Fibroblast of skin of right biceps (primary cell): ENCODE measurements around the gene CXCL16.
A peak's percentile ranks its signal among the peaks of the same experiment; 100 is the strongest.
"Not testable (repeated sequence)": the region's sequence is repeated elsewhere in the genome, so short reads cannot be mapped to it uniquely, and the experiment has no call there.

Experiments used
- DNase-seq: peaks from one replicate; pipeline ENCODE4 v3.0.0-alpha.2; 2013

CXCL16 gene

DNA sequence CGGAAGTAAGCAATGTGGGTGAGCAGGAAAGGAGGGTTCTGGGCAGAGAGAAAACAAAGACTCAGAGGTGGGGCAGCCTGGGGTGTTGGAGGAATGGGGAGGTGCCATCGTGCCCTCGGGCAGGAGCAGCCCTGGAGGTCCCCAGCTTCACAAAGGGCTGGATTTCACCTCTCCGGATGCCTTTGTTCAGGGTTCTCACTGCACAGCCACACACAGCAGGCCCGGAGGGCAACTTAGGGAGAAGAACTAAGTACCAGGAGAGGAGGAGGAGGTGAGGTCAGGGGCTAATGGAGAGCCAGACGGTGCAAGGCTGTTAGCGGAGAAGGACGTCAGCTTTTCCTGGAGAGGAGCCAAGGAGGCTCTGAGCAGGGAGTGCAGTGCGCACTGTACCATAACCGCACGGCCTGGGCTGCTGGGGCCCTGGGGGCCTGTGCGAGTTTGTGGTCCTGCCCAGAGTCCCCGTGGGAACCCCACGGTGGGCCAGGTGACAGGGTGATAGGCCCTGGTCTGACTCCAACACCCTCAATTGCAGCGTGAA is 20.0 kb downstream of the CXCL16 start:
- DNase-seq: no peak

DNA sequence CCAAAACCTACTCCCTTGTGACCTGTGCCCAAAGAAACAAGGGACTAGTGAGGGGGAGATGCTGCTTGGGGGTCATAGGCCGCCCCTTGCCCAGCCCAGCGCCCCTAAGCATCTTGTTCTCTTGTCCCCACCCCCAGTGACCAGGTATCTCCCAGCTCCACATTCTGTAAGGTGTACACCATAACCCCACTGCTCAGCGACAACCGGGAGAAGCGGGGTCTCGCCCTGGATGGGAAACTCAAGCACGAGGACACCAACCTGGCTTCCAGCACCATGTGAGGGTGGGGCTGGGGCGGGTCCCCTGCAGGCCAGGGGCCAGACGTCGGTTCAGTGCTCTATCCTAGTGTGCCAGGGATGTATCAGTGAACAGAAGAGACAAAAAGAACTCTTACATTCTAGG is 20.6 kb downstream of the CXCL16 start:
- no peak for DNase-seq

DNA sequence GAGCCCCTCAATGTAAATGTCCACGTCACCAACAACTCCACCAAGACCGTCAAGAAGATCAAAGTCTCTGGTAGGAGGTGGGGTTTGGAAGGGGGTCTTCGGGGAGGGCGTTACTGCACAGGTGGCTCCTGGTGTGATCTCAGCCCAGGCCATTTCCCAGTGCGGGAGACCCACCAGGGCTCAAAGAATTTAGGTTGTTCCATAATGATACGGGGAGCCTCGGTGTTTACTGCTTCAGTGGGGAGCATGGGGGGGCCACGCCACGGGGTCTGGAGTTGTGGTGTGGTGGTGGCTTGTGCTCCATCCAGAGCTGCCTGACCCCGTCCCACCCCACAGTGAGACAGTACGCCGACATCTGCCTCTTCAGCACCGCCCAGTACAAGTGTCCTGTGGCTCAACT is 21.5 kb downstream of the CXCL16 start:
- DNase-seq: no peak

DNA sequence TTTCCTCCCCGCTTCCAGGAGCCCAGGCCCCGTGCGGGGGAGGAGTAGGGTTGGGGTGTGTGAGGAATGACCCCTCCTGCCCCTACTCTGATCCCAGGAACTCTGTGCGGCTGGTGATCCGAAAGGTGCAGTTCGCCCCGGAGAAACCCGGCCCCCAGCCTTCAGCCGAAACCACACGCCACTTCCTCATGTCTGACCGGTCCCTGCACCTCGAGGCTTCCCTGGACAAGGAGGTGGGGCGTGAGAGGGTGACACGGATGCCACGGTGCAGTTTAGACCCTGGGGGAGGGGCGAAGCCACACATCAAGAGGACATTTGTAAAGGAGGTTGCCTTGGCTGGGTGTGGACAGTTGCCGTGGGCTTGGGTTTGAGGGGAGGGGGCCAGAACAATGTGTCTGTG is 21.9 kb downstream of the CXCL16 start:
- DNase-seq: no peak

DNA sequence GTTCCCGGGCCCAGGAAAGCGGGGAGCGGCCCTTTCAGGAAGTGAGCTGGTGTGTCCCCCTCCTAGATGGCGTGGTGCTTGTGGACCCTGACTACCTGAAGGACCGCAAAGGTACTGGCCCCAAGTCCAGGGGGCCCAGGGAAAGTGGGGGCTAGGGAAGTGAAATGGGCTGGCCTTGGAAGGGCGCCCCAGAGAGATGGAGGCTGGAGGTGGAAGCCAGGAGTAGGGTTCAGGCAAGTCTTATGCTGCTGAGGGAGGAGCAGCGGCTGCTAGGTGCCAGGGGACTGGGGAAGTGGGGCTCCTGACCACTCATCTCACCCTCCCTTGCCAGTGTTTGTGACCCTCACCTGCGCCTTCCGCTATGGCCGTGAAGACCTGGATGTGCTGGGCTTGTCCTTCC is 23.6 kb downstream of the CXCL16 start:
- no peak for DNase-seq

DNA sequence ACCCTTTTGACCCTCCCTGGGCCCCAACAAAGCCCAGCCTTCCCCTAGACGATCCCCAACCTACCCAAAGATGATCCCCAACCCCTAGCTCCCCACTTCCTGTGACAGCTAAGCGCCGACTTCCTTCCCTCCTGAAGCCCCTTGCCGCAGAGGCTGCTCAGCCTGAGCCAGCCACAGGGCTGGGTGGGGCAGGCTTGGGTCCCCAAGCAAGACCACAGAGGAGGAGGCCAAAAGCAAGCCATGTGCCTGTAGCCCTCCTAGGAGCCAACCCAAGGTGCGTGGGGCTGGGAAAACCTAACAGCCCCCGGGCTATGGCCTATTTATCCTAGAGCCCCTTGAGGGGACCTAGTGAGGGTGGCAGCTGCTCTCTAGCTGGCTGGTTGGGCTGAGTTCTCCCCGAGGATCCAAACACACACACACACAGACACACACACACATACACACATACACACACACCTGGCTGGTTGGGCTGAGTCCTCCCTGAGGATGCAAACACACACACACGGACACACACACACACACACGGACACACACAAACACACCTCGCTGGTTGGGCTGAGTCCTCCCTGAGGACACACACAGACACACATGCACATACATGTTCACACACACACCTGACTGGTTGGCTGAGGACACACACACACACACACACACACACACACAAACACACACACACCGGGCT is 24.5 kb downstream of the CXCL16 start:
- DNase-seq: no peak

- not testable (repeated sequence) for DNase-seq
These were observed 25.2 kb downstream of the CXCL16 start for GRCh38 chr17:4714340-4715062.

GRCh38 chr17:4712526-4712925 is 27.2 kb downstream of the CXCL16 start:
- no peak for DNase-seq

- DNase-seq: no peak
These were observed 28.0 kb downstream of the CXCL16 start for GRCh38 chr17:4711661-4712181.

DNA sequence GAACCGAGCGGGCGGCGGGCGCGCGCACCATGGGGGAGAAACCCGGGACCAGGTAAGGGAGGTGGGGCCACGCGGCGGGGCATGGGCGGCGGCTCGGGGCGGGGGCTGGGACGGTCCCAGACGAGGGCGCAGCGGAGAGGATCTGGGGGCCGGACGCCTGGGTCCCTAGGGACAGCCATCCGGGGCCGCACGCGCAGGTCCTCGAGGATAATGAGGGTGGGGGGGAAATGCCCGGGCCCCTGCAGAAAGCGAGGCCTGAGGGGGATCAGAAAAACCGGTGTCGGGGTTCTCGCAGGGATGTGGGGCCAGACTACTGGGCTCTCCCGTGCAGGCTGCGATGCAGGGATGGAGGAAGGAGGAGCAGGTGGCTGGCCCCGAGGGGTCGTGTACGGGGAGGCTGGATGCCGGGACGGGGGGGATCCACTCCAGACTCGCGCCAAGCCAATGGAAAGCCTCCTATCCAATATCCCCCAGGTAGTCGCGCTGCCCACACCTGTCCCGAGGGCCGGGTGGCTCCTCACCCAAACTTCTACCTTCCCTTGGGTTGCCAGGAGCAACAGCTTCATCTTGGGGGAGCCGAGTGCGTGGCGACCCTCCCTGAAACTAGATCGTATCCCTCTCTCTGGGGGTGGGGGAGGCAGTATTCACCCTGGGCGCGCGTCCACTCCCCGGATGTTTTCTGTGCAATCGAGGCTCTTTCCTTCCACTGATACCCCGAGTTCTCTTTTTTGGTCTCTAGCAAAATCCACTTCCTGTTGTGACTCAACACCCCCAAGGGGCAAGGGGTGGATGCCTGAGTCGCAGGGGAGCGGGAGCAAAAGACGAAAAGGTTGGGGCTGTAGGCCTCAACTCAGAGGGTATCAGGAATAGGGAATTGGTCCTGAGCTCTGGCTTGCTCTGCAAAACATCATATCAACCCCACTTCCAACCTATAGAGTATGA is 28.8 kb downstream of the CXCL16 start:
- no peak for DNase-seq

DNA sequence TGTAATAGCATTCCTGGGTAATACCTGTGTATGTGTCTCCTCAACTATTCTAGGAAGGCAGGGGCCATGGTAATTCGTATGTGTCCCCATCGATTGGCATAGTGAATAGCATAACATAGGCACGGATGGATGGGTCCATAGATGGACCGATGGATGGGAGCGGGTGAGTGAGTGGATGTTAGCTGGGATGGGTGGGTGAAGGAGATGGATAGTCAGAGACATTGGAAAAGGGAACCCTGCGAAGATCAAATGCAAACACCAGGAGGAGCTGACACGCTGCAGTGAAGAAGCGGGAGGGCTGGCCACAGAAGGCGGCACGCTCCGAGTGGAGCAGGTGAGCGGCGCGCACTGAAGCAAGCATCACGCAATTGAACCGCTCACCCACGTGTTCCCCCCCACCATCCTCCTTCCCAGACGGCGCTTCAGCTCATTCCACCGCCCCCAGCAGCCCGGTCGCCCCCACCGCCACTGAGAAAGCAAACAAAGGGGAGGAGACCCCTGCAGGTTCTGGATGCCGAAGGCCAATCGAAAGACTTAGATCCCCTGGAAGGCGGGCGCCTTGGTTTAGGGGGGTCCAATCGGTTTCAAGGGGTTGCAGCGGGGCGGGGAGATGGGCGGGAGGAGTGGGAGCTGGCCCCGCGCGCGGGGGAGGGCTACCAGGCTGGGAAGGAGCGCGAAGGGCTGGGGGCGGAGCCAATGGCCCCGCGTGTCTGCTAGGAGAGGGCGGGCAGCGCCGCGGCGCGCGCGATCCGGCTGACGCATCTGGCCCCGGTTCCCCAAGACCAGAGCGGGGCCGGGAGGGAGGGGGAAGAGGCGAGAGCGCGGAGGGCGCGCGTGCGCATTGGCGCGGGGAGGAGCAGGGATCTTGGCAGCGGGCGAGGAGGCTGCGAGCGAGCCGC is 29.7 kb downstream of the CXCL16 start, which contains the start of gene ARRB2:
TSS of gene ARRB2 (plus strand) at position 839 of the 899 bp plus-strand sequence. CDS start 90 bp downstream, outside the sequence.
- DNase-seq: peak; percentile 98

- DNase-seq: peak; percentile 17
These were observed 31.3 kb downstream of the CXCL16 start for GRCh38 chr17:4708436-4708835.

DNA sequence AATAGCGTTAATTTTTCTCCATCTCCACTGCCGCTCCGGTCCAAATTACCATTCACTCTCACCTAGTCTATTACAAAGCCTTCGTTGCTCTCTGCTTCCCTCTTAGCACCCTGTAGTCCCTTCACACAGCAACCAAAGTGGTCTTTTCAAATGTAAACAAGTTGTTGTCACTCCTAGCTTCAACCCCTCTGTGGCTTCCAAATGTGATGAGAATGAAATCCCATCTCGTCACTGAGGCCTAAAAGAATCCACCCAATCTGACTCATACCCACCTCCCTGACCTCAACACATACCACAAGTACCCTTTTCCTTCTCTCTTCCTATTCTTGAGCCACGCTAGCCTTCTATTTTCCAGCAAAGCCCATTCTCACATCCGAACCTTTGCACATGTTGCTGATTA is 33.6 kb downstream of the CXCL16 start:
- peak; percentile 37 for DNase-seq

GRCh38 chr17:4704991-4705390 is 34.7 kb downstream of the CXCL16 start:
- DNase-seq: no peak

DNA sequence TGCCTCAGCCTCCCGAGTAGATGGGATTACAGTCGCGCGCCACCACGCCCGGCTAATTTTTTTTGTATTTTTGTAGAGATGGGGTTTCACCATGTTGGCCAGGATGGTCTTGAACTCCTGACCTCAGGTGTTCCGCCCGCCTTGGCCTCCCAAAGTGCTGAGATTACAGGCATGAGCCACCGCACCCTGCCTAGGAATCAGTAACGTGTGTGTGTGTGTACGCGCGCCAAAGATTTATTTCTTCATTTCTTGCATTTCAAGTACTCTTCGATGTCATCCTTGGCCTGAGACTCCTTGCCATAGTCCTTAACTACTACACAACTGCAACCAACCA is 35.2 kb downstream of the CXCL16 start:
- DNase-seq: not testable (repeated sequence)

DNA sequence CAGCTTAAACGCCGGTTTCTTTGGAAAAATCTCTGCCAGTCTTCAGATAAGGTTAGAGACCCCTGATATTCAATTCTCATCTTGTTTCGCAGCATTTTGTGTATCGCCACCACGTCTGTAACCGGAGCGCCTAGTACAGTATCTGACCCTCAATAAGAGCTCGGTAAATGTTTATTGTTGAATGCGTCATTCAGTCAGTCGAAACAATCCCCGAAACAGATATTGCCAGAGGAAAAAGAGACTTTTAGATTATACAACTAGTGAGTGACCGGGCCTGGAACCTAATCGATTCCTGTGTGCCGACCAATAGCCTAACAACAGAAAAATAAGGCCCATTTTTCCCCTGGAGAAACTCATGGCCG is 36.4 kb downstream of the CXCL16 start:
- DNase-seq: no peak

GRCh38 chr17:4701116-4701515 is 38.6 kb downstream of the CXCL16 start:
- no peak for DNase-seq

DNA sequence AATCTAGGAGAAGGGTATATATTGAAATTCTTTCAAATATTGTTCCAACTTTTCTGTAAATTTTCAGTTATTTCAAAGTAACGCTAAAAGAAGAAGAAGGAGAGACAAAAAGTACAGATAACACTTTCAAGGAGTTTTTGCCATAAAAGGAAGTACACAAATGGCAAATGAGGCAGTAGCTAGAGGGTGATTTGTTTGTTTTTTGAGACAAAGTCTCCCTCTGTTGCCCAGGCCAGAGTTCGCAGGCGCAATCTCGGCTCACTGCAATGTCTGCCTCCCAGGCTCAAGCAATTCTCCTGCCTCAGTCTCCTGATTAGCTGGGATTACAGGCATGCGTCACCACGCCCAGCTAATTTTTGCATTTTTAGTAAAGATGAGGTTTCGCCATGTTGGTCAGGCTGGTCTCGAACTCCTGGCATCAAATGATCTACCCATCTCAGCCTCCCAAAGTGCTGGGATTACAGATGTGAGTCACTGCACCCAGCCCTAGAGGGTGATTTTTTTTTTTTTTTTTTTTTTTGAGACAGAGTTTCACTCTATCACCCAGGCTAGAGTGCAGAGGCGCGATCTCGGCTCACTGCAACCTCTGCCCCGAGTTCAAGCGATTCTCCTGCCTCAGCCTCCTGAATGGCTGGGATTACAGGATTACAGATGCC is 40.2 kb downstream of the CXCL16 start:
- not testable (repeated sequence) for DNase-seq

- no peak for DNase-seq
These were observed 43.3 kb downstream of the CXCL16 start for GRCh38 chr17:4696437-4696805.

GRCh38 chr17:4693416-4693815 is 46.3 kb downstream of the CXCL16 start:
- no peak for DNase-seq

- peak; percentile 24 for DNase-seq
These were observed 48.0 kb downstream of the CXCL16 start for GRCh38 chr17:4691686-4692085.
